Activated effector memory CD4-positive, alpha-beta T cell treated with Interleukin-2 at 50 U/mL for 16 hours (primary cell): Measurements from ENCODE around the gene RASA3.

Experiments used
- DNase-seq: peaks from one replicate; pipeline ENCODE4 v3.0.0-alpha.2; 2020

RASA3 gene

GRCh38 chr13:114097893-114098688 is 34.3 kb downstream of the RASA3 start:
- no peak for DNase-seq

DNA sequence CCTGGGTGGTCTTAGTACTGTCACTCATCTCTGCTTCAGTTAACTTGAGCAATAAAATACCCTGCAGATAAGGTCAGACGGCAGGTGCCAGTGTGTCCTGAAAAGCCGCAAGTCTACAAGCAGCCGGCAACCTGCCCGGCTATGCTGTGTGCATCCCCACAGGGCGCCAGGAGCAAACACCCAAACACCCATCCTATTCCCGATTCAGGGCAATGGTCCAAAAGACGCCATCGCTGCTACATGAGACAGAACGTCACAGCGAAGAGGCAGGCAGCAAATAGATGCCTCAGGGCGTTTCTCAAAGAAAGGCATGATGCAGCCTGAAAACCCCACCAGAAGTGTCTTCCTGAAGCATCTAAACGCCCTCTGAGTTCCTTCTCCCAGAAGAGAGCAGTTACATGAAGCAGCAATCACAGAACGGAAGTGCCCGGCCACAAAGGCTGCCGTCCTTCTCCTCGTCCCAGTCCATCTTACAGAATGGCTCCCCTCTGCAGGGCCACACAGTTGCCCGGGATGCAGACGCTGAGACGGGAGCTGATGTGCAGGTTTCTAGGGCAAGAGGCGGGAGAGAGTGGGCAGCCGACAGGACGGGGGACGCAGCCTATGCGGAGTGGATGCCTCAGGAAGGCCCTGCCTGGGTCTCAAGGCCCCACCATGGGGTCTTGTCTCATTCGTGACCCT is 35.1 kb downstream of the RASA3 start:
- no peak for DNase-seq

DNA sequence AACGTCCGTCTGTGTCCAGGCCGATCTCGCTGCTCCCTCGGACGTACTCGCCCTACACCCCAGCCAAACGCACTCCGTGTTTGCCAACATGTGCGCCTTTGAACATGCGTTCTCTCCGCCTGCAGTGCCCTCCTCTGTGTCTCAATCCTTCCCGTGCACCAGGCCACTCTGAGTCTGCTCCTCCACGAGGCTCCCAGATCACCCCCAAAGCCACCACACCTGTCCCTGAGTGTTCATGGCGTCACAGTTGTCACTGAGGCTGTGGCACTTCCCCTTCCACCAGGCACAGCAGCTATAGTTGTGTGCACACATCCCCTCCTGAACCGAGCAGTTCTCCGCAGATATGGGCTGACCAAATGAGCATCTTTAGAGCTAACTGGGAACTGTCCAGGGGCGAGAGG is 35.6 kb downstream of the RASA3 start:
- no peak for DNase-seq

DNA sequence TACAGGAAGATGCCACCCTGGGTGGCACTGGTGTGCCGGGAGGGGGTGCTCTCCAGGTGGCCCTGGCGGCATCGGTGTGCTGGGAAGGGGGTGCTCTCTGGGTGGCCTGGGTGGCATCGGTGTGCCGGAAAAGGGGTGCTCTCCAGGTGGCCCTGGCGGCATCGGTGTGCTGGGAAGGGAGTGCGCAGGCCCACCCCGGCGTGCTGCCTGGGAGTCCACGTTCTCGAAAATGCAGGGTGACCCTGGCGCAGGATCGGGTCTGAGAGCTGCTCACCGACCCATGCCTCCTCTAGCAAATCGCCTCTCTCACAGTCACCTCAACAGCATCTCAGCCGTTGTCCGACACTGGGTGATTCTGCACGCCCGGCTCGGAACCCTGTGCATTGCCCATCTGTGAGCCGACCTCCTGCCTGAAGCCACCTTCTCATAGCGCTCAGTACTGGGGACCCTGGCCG is 36.4 kb downstream of the RASA3 start:
- no peak for DNase-seq

DNA sequence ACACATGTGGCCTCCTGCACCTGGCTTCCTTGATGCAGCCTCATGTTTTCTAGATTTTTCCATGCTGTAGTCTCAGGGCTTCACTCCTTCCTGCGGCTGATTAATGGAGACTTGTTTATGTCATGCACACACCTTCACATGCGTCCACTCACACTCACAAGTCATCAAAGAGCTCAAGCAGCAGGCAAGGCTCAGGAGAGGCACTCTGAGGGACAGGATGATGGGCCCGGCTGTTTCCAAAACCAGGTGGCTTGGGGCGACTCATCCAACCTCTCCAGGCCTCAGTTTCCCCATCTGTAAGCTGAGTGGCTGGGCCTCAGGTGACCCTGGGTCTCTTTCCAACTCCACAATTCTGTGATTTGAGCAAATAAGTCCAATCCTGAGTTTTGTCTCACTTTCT is 36.9 kb downstream of the RASA3 start:
- DNase-seq = no peak

DNA sequence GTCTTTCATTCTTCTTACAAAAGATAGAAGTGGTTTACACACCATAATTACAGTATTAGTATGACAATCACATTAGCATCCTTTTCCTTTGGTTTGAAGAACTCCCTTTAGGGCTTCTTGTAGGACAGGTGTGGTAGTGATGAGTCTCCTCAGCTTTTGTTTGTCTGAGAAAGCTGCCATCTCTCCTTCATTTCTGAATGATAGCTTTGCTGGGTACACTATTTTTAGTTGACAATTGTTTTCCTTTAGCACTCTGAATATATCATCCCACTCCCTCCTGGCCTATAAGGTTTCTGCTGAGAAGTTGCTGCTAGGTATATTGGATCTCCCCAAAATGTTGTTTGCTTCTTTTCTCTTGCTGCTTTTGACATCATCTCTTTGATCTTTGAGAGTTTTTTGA is 39.3 kb downstream of the RASA3 start:
- DNase-seq = no peak

DNA sequence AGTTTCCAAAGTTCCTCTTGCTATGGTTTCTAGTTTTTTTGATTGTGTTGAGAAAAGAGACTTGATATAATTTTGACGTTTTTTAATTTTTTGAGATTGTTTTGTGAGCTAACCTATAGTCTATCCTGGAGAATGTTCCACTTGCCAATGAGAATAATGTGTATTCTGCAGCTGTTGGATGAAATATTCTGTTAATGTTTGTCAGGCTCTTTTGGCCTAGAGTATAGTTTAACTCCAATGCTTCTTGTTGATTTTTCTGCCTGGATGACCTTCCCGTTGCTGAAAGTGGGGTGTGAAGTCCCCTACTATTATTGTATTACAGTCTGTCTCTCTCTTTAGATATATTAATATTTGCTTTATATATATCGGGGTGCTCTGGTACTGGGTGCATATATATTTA is 40.0 kb downstream of the RASA3 start:
- no peak for DNase-seq

DNA sequence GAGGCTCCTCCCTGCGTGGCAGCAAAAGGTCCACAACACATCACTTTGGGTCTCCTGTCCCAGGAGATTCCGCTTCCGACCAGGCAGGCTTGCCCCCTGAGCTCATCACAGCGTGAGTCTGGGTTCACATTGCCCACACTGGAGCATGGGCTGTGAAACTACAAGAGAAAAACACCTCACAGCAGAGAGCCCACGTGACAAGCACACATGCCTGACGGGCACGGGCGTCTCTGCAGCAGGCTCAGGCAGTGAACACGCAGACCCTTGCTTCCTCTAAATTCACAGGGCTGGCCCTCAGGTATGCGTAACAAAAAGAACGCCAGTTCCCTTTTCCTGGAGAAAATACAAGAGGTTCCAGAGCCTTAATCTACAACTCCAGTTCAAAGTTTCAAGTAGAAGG is 41.9 kb downstream of the RASA3 start:
- no peak for DNase-seq

- DNase-seq = no peak
Measured at GRCh38 chr13:114089751-114090400, 42.5 kb downstream of the RASA3 start.

GRCh38 chr13:114089341-114089740 is 43.1 kb downstream of the RASA3 start:
- DNase-seq = no peak

DNA sequence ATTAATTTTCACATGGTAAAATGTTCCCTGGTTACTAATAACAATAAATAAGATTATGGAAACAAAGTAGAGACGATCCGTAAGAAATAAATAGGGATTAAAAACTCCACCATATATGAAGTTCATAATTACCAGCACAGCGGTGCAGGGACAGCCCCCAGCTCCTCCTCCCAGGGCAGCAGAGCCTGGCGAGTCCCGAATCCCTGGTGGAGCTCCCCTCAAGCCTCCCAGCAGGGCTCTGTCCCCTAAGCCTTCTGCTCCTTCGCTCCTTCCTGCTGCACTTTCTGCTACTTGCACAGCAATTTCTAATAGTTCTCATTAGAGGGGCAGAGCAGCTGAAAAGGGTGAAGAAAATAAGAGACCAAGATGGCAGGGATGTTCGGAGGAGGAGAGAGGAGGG is 43.6 kb downstream of the RASA3 start:
- DNase-seq = no peak

- DNase-seq = no peak
Measured at GRCh38 chr13:114088234-114088633, 44.2 kb downstream of the RASA3 start.

GRCh38 chr13:114087430-114087829 is 45.0 kb downstream of the RASA3 start:
- no peak for DNase-seq

DNA sequence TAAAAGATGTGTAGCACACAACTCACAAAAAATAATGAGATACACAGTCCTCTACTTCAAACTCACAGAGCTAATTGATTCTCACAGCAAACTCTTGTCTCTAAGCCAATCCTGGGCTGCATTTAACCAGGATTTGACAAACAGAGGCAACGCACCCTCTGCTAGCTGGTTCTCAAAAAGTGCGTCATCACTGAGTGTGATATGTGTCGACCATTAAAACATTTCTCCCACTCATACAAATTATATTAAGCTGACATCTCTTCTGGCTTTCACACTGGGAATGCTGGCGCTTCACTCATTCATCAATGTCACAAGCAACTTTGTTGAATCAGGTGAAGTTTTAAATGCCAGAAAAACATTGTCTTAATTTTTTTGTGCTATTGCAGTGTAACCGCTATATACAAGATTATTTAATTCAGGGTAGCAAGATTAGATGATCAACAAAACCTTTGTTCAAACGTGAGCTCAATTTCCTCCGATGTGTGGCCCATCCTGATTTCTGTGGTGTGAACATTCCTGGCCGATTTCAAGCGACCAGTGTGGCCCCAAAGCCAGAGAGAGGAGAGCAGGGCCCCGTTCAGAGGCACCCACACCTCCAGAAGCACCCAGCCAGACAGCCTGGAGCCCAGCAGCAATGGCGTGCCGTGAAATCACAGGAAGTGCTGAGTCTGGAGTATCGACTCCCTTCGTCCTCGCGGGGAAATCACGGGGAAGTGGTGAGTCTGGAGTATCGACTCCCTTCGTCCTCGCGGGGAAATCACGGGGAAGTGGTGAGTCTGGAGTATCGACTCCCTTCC is 49.4 kb downstream of the RASA3 start:
- no peak for DNase-seq

- no peak for DNase-seq
Measured at GRCh38 chr13:114081761-114082681, 50.4 kb downstream of the RASA3 start.

DNA sequence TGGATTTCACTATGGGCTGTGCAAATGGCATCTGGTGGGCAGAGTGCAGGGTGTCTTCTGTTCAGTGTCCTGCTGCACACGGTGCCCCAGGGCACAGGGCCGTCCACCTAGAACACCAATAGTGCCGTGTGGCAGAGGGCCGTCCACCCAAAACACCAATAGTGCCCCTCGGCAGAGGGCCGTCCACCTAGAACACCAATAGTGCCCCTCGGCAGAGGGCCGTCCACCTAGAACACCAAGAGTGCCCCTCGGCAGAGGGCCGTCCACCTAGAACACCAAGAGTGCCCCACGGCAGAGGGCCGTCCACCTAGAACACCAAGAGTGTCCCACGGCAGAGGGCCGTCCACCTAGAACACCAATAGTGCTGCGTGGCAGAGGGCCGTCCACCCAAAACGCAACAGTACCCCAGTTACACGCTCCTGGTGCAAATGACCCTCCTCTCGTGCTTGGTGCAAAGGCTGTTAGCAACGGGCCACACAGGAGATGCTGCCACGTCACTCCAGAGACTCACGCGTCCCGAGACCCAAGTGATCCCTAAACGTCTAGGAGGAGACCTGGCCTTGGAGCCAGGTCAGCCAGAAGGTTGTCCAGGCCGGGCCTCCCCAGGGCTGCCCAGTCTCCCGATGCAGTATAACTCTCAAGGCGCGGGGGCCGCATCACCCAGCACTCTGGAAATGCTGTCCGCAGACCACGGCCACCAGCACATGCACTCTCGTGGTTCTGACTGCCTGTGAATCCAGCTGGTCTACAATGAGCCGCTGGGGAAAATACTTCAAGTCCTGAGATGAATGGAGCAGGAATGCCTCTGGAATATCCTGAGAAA is 51.5 kb downstream of the RASA3 start:
- DNase-seq = no peak

DNA sequence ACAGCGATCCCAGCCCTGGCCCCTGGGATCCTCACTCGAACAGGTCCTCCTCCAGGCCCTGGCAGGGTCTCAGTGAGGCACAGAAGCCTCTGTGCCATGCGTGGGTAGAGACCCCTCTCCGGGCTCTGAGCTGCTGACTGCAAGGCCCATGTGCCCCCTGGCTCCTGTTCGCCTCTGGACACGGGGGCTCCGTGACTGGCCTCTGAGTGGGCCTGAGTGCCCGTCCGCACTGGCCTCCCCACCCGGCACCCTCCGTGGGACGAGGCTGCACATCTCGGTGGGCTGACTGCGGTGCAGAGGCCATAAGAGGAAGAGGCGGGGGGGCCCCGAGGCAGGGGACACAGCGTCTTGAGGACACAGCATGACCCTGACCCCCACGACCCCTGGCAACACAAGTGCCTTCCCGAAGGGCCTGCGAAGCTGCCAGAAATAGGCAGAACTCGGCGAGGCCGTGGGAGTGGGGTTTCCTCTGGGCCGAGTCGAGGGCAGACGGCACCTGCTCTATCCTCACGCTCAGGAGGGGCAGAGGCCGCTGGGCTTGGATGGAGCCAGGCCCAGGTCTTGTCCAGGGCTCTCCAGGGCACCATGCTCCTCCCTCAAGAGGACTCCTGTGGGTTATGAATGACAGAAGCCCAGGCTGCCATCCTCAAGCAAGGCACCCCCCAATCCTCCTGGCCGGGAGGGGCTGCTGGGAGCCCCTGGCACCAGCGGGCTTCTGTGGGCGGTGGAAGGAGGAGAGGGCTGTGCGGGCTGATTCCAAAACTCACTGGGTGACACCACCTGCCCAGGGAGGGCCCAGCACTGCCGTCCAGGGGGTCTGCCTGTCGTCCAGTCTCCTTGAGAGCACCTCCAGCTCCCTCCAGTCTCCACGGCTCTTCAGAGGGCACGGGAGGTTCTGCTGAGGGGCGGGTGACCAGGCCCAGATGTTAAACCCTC is 52.6 kb downstream of the RASA3 start:
- no peak for DNase-seq

DNA sequence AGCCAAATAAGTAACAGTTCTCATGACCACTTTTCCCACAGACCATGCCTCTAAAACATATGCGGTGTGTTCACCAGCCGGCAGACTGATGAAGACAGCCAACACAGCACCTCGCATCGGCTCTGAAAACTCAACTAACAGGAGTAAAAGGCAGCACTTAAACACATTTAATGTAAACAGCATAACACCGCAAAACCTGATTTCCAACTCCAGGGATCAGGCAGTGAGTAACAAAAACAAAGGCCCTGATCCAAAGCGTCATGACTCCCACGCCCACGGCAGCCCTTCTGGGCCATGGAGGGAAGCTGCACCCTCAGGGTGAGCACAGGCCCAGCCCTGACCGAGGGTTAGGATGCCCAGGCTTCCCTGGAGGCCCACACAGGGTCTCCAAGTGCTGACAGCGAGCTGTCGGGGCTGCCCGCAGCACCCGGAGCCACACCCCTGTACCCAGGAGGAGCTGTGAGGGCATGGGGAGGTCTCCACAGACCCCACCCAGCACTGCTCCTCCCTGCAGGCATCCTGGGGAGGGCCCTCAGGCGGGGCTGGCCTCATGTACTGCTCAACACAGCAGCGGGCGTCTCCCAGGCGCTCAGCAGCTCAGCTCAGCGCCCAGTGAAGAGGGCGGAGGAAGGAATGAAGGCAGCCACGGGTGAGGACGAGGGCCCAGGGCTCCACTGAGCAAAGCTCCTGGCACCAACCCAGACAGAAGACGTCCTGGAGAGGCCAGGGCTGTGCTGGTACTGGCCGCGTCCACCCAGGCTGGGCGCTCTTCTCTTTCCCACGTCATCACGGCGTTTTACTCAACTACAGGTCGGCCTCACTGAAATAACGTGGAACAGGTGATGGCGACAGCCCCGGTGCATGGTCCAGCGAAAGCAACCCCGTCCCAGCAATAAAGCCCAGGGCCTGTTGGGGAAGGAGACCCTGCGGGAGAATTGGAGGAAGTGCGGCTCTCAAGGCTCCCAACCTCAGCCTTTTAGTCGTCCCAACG is 53.7 kb downstream of the RASA3 start:
- DNase-seq = no peak

- DNase-seq = no peak
Measured at GRCh38 chr13:114077933-114078325, 54.5 kb downstream of the RASA3 start.
